Stimulated activated CD8-positive, alpha-beta memory T cell treated with anti-CD3 and anti-CD28 coated beads, Interleukin-7, amount 100 ng/mL, for 24 hours (primary cell): ENCODE measurements around the gene SPRED2.

Source experiments
- DNase-seq: peaks from one replicate; pipeline ENCODE4 v3.0.0-alpha.2; 2020; ENCODE audit warnings: low read depth

SPRED2 gene

GRCh38 chr2:65366595-65367125 is 65.7 kb downstream of the SPRED2 start:
- DNase-seq: no peak

- no peak for DNase-seq
Measured at GRCh38 chr2:65364986-65365733, 67.2 kb downstream of the SPRED2 start.

- DNase-seq: no peak
Measured at GRCh38 chr2:65363879-65364666, 68.3 kb downstream of the SPRED2 start.

- no peak for DNase-seq
Measured at GRCh38 chr2:65361623-65362022, 70.8 kb downstream of the SPRED2 start.

GRCh38 chr2:65360441-65360840 is 72.0 kb downstream of the SPRED2 start:
- DNase-seq: no peak

- no peak for DNase-seq
Measured at GRCh38 chr2:65358678-65359400, 73.6 kb downstream of the SPRED2 start.

GRCh38 chr2:65357959-65358294 is 74.5 kb downstream of the SPRED2 start:
- no peak for DNase-seq

GRCh38 chr2:65357095-65357958 is 75.1 kb downstream of the SPRED2 start:
- DNase-seq: no peak

GRCh38 chr2:65355186-65355831 is 77.1 kb downstream of the SPRED2 start:
- no peak for DNase-seq

GRCh38 chr2:65354773-65355172 is 77.6 kb downstream of the SPRED2 start:
- DNase-seq: no peak

- no peak for DNase-seq
Measured at GRCh38 chr2:65353927-65354326, 78.5 kb downstream of the SPRED2 start.

- no peak for DNase-seq
Measured at GRCh38 chr2:65353046-65353445, 79.4 kb downstream of the SPRED2 start.

GRCh38 chr2:65351948-65352595 is 80.3 kb downstream of the SPRED2 start:
- no peak for DNase-seq

- no peak for DNase-seq
Measured at GRCh38 chr2:65351234-65351947, 81.0 kb downstream of the SPRED2 start.

GRCh38 chr2:65350651-65351056 is 81.7 kb downstream of the SPRED2 start:
- no peak for DNase-seq

- no peak for DNase-seq
Measured at GRCh38 chr2:65349863-65350262, 82.5 kb downstream of the SPRED2 start.

- no peak for DNase-seq
Measured at GRCh38 chr2:65347913-65348312, 84.5 kb downstream of the SPRED2 start.

- DNase-seq: no peak
Measured at GRCh38 chr2:65345631-65346030, 86.8 kb downstream of the SPRED2 start.

GRCh38 chr2:65344689-65345088 is 87.7 kb downstream of the SPRED2 start:
- no peak for DNase-seq

- DNase-seq: no peak
Measured at GRCh38 chr2:65344182-65344581, 88.2 kb downstream of the SPRED2 start.
